ENCODE measurements around the gene HMGN5.

The HMGN5 gene

DNA sequence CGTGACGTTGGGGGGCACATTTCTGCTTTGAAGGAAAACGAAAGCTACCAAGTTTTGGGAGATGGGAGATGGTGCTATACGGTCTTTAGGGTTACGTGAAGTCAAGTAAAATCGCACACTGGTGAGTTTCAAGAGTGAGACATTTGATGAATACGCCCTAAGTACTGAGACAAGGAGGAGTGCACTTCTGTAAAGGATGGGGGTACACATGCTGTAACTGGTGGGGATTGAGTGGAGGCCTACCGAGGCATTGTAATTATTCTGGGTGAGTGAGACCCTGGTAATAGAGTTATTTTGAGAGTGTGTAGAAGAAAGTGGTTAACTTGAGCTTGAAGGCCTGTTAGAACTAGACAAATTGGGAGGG is 725 bp upstream of the HMGN5 start:
- Histone ChIP-seq H3K4me1 (ENCODE audit: control insufficient read depth, low read length) (peaks cover 42% of the 10 kb centered on the region), H3F3A (ENCODE audit: control insufficient read depth, insufficient read depth) (peaks cover 13% of the 10 kb centered on the region), H3K36me3 (ENCODE audit: control insufficient read depth, low read length) (peaks cover 24% of the 10 kb centered on the region), H4K20me1 (ENCODE audit: control insufficient read depth, insufficient read depth, low read depth, low read length) (no peaks in the 10 kb centered on the region), H3K27ac (ENCODE audit: low read depth, low read length) (peak overlapping the region; percentile 97), H3K9me2 (replicated peaks; ENCODE audit: control insufficient read depth, low read length) (no peaks in the 10 kb centered on the region), H3K4me2 (ENCODE audit: low read length) (peak overlapping the region; percentile 78), H3K9me3 (ENCODE audit: control insufficient read depth, insufficient read depth, low read length) (no peaks in the 10 kb centered on the region), H3K4me3 (ENCODE audit: low read length) (peak overlapping the region; percentile 92), H3K27me3 (ENCODE audit: control insufficient read depth, low read length) (no peaks in the 10 kb centered on the region), H3K79me2 (ENCODE audit: control insufficient read depth, low read length) (peaks cover 54% of the 10 kb centered on the region)
- no peak for TF ChIP-seq EZH2phosphoT487 (IDR thresholded peaks at IDR 0.05; ENCODE audit: borderline replicate concordance, low read length)
- no peak for TF ChIP-seq CTCF (IDR thresholded peaks at IDR 0.05; ENCODE audit: low read depth, low read length, poor library complexity, severe bottlenecking)

DNA sequence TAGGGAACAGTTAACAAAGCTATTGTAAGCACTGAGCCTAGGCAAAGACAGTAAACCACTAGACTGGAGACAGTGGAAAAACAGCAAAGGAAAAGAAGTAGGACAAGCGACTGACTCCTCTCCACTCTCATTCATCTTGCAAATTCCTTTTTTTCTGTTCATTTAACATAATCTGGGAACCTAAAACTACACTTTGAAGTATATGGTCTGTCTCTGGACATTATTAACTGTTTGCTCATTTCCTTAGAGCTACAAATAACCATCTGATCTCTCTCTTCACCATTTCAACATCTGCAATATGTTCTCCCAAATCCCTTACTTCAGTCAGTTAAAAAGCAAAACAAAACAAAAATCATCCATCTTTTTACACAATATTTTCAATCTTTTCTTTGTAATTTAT is 642 bp downstream of the HMGN5 start:
- Histone ChIP-seq H3F3A (ENCODE audit: control insufficient read depth, insufficient read depth) (peaks cover 13% of the 10 kb centered on the region), H3K27ac (ENCODE audit: low read depth, low read length) (peak overlapping the region; percentile 97), H3K4me2 (ENCODE audit: low read length) (peak overlapping the region; percentile 78), H3K79me2 (ENCODE audit: control insufficient read depth, low read length) (peaks cover 40% of the 10 kb centered on the region), H3K36me3 (ENCODE audit: control insufficient read depth, low read length) (peaks cover 18% of the 10 kb centered on the region), H3K4me1 (ENCODE audit: control insufficient read depth, low read length) (peaks cover 37% of the 10 kb centered on the region), H4K20me1 (ENCODE audit: control insufficient read depth, insufficient read depth, low read depth, low read length) (no peaks in the 10 kb centered on the region), H3K27me3 (ENCODE audit: control insufficient read depth, low read length) (no peaks in the 10 kb centered on the region), H3K9me3 (ENCODE audit: control insufficient read depth, insufficient read depth, low read length) (no peaks in the 10 kb centered on the region), H3K9me2 (replicated peaks; ENCODE audit: control insufficient read depth, low read length) (no peaks in the 10 kb centered on the region), H3K4me3 (ENCODE audit: low read length) (peak overlapping the region; percentile 92)
- TF ChIP-seq CTCF (IDR thresholded peaks at IDR 0.05; ENCODE audit: low read depth, low read length, poor library complexity, severe bottlenecking) (no peak), EZH2phosphoT487 (IDR thresholded peaks at IDR 0.05; ENCODE audit: borderline replicate concordance, low read length) (no peak)

DNA sequence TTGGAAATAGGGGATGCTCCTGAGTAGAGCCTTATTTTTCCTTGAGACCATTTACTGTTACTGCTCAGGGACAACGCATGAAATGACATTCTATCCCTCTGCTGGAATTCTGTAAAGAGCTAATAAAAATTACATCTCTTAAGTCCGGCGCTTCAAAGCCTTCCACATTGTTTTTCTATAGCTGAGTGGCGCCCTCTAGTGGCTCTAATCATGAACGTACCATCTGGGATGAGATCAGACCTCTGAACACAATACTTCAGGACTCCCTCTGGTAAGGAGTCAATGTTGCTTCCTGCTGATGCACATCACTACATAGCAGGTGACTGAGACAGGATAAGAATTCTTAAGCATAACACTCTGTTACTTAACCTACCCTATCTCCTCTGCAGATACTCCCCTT is 6.0 kb downstream of the HMGN5 start:
- peaks cover 7% of the 10 kb centered on the region for H3K4me1 ChIP-seq (ENCODE audit: control insufficient read depth, low read length)
- H3K4me2 ChIP-seq (ENCODE audit: low read length) = peak overlapping the region; percentile 43
- H4K20me1 ChIP-seq (ENCODE audit: control insufficient read depth, insufficient read depth, low read depth, low read length) = no peaks in the 10 kb centered on the region
- H3K9me3 ChIP-seq (ENCODE audit: control insufficient read depth, insufficient read depth, low read length) = no peaks in the 10 kb centered on the region
- no peaks in the 10 kb centered on the region for H3K9me2 ChIP-seq (replicated peaks; ENCODE audit: control insufficient read depth, low read length)
- no peaks in the 10 kb centered on the region for H3F3A ChIP-seq (ENCODE audit: control insufficient read depth, insufficient read depth)
- no peaks in the 10 kb centered on the region for H3K27me3 ChIP-seq (ENCODE audit: control insufficient read depth, low read length)
- H3K4me3 ChIP-seq (ENCODE audit: low read length) = no peak overlapping the region
- no peaks in the 10 kb centered on the region for H3K79me2 ChIP-seq (ENCODE audit: control insufficient read depth, low read length)
- no peak overlapping the region for H3K27ac ChIP-seq (ENCODE audit: low read depth, low read length)
- no peaks in the 10 kb centered on the region for H3K36me3 ChIP-seq (ENCODE audit: control insufficient read depth, low read length)
- TF ChIP-seq EZH2phosphoT487 (IDR thresholded peaks at IDR 0.05; ENCODE audit: borderline replicate concordance, low read length) (no peak), CTCF (IDR thresholded peaks at IDR 0.05; ENCODE audit: low read depth, low read length, poor library complexity, severe bottlenecking) (peak; percentile 61)

DNA sequence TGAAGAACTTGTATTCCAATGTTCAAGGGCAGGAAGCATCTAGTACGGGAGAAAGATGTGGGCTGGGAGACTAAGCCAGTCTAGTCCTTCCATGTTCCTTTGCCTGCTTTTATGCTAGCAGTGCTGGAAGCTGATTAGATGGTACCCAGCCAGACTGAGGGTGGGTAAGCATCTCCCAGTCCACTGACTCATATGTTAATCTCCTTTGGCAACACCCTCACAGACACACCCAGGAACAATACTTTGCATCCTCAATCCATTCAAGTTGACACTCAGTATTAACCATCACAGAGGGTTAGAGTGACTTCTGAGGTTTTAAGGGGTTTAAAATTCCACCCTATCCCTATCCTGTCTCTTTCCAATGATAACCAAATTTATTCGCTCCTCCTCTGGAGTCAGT is 6.5 kb downstream of the HMGN5 start:
- no peaks in the 10 kb centered on the region for H4K20me1 ChIP-seq (ENCODE audit: control insufficient read depth, insufficient read depth, low read depth, low read length)
- H3K9me2 ChIP-seq (replicated peaks; ENCODE audit: control insufficient read depth, low read length) = no peaks in the 10 kb centered on the region
- no peaks in the 10 kb centered on the region for H3K9me3 ChIP-seq (ENCODE audit: control insufficient read depth, insufficient read depth, low read length)
- H3K79me2 ChIP-seq (ENCODE audit: control insufficient read depth, low read length) = no peaks in the 10 kb centered on the region
- H3K4me1 ChIP-seq (ENCODE audit: control insufficient read depth, low read length) = peaks cover 4% of the 10 kb centered on the region
- H3F3A ChIP-seq (ENCODE audit: control insufficient read depth, insufficient read depth) = no peaks in the 10 kb centered on the region
- H3K4me2 ChIP-seq (ENCODE audit: low read length) = peak overlapping the region; percentile 43
- H3K27ac ChIP-seq (ENCODE audit: low read depth, low read length) = no peak overlapping the region
- TF ChIP-seq CTCF (IDR thresholded peaks at IDR 0.05; ENCODE audit: low read depth, low read length, poor library complexity, severe bottlenecking) (no peak), EZH2phosphoT487 (IDR thresholded peaks at IDR 0.05; ENCODE audit: borderline replicate concordance, low read length) (no peak)
- H3K27me3 ChIP-seq (ENCODE audit: control insufficient read depth, low read length) = no peaks in the 10 kb centered on the region
- no peaks in the 10 kb centered on the region for H3K36me3 ChIP-seq (ENCODE audit: control insufficient read depth, low read length)
- no peak overlapping the region for H3K4me3 ChIP-seq (ENCODE audit: low read length)
